Anterior cingulate cortex (tissue), 58 donors: ENCODE data around the gene FBLN1.
"Not testable (repeated sequence)": the region's sequence is repeated elsewhere in the genome, so short reads cannot be mapped to it uniquely, and the experiment has no call there.

Experiments
- DNase-seq, 58 donors: peaks; one replicate each; lab custom pipeline; 2025; lab: John Stamatoyannopoulos, UW

FBLN1 gene

DNA sequence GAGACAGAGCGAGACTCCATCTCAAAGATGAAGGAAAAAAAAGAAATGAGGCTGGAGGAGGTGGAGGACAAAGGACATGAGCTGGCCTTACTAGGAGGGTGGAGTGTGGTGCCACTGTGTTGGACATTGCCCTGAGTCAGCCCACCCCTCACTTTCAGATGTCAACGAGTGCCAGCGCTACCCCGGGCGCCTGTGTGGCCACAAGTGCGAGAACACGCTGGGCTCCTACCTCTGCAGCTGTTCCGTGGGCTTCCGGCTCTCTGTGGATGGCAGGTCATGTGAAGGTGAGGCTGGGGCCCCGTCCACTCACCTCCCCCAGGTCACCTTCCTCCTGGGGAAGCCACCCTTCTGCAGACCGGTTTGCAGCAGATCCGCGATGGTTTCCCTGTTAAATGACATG, 40.6 kb downstream of the FBLN1 start:
- DNase-seq, result no peak

DNA sequence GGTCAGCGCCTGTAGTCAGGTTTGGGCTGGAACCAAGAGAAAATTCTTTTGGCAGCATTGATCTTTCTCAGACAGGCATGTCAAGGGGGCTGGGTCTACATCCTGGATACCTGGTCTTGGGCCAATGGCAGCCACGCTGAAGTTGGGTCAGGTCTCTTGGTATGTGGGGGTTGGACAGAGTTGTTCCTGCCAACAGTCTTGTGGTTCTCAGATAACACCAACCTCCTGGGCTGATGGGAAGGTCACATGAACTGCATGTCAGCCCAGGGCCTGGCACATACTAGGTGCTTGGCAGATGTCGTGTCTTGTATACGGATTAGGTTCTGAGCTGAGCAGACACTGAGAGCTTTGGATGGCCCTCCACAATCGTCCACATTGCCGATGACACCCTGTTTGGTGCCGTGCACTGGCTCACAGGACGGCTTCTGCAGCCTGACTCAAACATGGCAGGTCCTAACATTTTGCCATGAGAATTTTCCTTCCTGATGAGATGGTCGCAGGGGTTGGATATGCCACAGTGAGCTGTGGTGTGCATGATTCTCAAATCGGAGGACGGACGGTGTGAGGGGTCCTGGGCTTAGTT, 42.0 kb downstream of the FBLN1 start:
- DNase-seq, result no peak

DNA sequence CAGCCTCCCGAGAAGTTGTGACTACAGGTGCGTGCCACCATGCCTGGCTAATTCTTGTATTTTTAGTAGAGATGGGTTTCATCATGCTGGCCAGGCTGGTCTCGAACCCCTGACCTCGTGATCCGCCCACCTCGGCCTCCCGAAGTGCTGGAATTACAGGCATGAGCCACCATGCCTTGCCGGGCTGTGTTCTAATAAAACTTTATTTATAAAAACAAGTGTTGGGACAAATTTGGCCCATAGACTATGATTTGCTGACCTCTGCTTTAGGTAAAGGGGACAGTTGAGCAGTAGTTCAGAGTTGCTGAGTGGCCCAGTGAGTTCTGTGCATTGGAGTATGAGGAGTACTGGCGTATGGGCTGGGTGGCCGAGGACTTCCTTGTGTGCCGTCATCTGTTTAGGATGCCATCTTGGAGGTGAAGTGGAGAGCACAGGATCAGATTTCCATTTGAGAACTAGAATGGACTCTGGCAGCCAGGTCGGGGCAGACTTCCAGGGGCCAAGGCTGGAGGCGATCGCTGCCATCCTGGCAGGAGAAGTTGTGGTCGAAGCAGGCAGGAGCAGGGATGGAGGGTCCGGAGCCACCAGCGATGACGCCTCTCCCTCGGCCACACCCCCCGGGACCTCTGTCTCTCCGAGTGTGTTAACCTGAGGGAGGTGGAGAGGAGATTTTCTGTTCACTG, 43.8 kb downstream of the FBLN1 start:
- DNase-seq, result no peak

DNA sequence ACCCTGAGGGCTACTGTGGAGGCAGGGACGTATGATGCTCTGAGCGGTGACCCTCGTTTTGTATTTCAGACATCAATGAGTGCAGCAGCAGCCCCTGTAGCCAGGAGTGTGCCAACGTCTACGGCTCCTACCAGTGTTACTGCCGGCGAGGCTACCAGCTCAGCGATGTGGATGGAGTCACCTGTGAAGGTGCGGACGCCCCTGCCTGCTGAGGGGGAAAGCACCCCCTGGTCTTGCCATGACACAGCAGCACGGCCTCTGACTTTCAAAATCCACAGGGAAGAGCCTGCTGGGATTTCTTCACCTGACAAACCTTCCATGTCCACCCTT, 44.3 kb downstream of the FBLN1 start:
- DNase-seq, result no peak

DNA sequence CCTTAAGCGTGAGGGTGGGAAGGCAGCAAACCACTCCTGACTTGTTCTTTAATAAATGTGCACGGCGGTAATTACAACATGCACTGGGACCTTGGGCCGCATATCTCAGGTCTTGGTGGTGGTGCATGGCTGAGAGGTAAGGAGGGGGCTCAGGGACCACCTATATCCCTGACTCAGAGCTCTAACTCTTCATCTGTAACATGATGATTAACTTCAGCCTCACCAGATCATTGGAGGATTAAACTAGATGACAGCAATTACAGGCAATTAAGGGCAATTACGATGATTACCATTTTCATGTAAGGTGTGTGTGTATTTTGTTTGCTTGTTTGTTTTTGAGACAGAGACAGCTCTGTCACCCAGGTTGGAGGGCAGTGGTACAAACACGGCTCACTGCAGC, 45.0 kb downstream of the FBLN1 start:
- DNase-seq, result no peak

DNA sequence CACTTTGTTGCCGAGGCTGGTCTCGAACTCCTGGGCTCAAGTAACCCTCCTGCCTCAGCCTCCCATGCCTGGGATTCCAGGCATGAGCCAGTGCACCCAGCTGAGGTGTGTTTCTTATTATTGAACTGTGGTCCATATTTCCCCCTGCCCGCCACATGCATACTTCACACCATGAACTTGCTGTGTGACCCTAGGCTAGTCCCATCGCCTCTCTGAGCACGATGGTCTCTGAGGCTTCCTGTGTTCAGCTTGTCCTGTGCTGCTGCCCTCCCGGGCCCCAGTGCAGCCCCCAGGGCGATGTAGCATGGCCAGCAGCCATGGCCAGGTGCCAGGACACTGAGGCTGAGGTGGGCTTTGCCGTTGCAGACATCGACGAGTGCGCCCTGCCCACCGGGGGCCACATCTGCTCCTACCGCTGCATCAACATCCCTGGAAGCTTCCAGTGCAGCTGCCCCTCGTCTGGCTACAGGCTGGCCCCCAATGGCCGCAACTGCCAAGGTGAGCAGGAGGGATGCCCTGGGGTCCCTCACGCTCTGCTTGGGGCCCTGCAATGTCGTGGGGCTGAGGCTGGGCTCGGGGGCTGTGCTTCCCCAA, 45.7 kb downstream of the FBLN1 start:
- no peak for DNase-seq

GRCh38 chr22:45548991-45549761, 46.5 kb downstream of the FBLN1 start:
- DNase-seq, result peak in 1 of 58 donors; percentile 50

DNA sequence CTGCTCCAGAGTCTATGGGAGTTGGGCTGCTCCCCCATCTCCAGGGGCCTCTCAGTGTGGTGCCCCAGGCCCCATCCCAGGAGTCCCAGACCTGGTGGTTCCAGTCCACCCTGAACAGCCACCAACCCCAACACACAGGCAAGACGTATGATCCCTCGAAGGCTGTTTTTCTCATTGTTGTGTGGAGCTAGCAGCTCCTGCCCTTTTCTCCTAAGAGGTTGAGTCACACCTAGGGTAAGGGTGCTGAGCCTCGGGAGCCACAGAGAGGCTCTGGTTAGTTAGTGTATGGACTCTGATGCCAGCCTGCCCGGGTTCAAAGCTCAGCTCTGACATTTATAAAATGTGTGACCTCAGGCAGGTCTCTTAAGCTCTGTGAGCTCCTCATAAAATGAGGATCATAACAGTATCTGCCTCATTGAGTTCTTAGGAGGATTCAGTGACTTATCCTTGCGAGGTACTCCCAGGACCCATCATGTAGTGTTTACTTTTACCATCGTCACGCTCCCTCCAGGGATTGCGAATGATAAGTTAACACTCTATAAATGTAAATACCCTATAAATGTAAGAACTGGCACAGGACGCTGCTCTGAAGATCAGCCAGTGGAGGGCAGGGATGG, 47.2 kb downstream of the FBLN1 start:
- no peak for DNase-seq

- no peak for DNase-seq
Observed at GRCh38 chr22:45550416-45550815, 47.7 kb downstream of the FBLN1 start.

GRCh38 chr22:45550891-45551290, 48.2 kb downstream of the FBLN1 start:
- DNase-seq, result no peak

- DNase-seq, result peak in 23 of 58 donors; percentile 7 to 72 (median 32)
Observed at GRCh38 chr22:45551310-45552016, 48.8 kb downstream of the FBLN1 start.

- no peak for DNase-seq
Observed at GRCh38 chr22:45552017-45552411, 49.3 kb downstream of the FBLN1 start.

DNA sequence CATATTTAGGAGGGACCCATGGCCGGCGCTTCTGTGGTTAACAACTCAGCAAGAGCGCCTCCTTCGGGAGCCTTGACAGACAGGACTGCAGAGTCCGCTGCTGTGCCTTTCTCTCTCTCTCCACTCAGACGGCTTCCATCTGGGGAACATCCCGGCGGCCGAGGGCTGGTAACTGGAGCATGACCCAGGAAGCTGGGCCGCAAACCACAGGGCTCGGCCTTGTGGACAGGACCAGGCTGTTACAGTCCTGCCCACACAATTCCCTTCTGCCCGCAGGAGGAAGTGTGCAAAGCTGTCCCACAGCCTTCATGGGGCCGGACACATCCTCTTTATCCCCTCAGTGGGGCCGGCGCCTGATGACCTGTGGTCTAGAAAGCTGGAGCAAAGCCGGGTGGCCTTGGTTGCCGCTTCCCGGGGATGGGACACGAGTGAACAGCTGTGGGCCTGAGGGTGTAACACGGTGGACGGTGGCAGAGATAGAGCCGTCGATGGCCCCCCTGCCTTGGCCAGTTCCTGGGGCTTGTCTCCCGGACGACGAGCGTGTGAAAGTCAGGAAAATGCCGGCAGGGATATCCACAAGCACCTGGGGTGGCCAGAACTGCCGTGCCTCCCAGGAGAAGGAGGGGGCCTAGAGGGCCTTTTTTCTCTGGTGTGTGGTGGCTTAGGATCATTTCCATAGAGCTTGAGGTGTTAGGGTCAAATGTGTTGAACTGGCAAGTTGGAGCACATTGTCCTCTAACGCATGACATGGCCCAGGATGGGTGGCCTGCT, 50.1 kb downstream of the FBLN1 start:
- DNase-seq, result peak in 3 of 58 donors; percentile 9 to 20 (median 12)

GRCh38 chr22:45553351-45554039, 50.8 kb downstream of the FBLN1 start:
- DNase-seq, result peak in 53 of 58 donors; percentile 13 to 88 (median 53)

- DNase-seq, result no peak
Observed at GRCh38 chr22:45554040-45554406, 51.3 kb downstream of the FBLN1 start.

DNA sequence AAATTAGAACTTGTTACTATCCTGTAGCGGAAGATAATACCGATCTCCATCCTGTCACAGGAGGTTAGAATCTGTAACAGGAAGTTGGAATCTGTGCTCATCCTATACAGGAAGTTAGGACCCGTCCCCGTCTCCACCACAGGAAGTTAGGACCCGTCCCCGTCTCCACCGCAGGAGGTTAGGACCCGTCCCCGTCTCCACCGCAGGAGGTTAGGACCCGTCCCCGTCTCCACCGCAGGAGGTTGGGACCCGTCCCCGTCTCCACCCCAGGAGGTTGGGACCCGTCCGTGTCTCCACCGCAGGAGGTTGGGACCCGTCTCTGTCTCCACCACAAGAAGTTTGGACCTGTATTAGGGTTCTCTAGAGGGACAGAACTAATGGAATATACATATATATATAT, 52.2 kb downstream of the FBLN1 start:
- no peak for DNase-seq

- DNase-seq, result not testable (repeated sequence)
Observed at GRCh38 chr22:45557926-45558325, 55.2 kb downstream of the FBLN1 start.

GRCh38 chr22:45560092-45560491, 57.4 kb downstream of the FBLN1 start:
- DNase-seq, result not testable (repeated sequence)

DNA sequence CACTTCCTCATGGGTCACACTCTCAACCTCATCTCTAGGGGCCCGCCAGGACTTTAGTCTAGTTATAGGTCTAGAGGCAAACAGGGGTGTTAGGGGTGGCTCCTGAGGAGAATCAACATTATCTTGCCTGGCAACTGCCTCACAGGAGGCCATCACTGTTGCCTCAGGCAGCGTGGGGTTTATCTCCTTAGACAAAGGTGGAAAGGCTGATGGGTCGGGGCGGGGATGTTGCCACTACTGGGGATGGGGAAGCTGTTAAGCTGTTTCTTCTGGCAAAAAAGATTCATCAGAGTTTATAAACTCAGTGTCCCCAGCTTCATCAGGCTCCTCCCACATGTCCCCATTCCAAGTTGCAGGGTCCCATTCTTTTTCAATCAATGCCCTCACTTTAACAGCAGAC, 58.1 kb downstream of the FBLN1 start:
- DNase-seq, result not testable (repeated sequence)
